ENCODE data around the gene DTNB.

DTNB gene

DNA sequence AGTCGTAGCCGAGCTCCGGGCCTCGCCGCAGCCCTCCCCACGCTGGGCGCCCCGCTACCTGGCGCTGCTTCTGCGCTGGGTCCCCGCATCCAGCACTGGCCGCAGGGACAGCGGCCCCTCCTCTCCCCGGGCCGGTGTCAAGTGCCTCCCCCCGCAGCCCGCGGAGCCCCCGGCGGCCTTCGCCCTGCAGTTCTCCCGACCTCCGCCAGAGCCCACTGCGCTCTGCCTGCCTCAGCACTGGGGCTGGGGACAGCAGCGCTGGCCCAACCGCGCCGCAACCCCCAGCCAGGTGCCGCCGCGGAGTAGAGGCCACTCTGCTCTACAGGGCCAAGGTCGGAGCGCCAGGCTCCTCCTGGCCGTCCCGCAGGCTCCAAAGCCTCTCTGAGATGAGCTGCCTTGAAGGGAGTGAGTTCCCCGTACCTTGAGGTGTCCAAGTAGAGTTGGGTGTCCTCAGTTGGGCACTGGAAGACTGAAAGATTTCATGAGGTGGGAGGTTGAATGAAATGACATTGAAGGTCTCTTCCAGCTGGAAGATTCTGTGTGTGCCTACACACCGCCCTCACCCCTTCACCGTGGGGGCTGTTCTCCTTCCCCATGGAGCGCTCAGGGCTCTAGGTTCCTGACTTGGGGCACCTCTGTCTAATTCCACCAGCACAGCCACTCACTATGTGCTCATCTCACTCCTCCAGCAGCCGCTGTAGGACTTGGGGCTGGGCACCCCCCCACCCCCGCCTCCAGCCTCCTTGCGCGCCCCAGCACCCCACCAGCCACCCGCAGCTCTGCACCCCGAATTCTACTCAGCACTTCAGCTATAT lies 330.8 kb downstream of the DTNB start:
- Histone ChIP-seq H3K27me3 (ENCODE audit: low read depth, low read length) (peaks cover 20% of the 10 kb centered on the region), H4K20me1 (ENCODE audit: insufficient read depth, low read length) (peaks cover 19% of the 10 kb centered on the region), H3K79me2 (ENCODE audit: low read length) (no peaks in the 10 kb centered on the region), H3K4me1 (ENCODE audit: low read length) (peaks cover 14% of the 10 kb centered on the region), H3K9me3 (ENCODE audit: insufficient read depth, low read length) (no peaks in the 10 kb centered on the region), H3K4me2 (ENCODE audit: low read length) (peak overlapping the region; percentile 97), H2AFZ (ENCODE audit: low read depth, low read length) (no peak overlapping the region), H3K36me3 (replicated peaks; ENCODE audit: low read depth, low read length) (no peaks in the 10 kb centered on the region), H3K4me3 (ENCODE audit: low read length) (peak overlapping the region; percentile 98), H3K27ac (ENCODE audit: low read length) (peak overlapping the region; percentile 56), H3K9ac (ENCODE audit: low read length) (peak overlapping the region; percentile 93)
- TF ChIP-seq EZH2phosphoT487 (IDR thresholded peaks at IDR 0.05; ENCODE audit: low read depth) (no peak), CTCF (IDR thresholded peaks at IDR 0.05; ENCODE audit: low read depth, low read length) (peak; percentile 79)

- H3K9ac ChIP-seq (ENCODE audit: low read length): peak within 1 kb of the TSS; percentile 93
Observed at GRCh38 chr2:25341753-25342371, 331.5 kb downstream of the DTNB start, which contains the start of gene DNMT3A. DNMT3A (minus strand) TSS chr2:25341925; CDS start chr2:25313984, 27,941 bp downstream.

DNA sequence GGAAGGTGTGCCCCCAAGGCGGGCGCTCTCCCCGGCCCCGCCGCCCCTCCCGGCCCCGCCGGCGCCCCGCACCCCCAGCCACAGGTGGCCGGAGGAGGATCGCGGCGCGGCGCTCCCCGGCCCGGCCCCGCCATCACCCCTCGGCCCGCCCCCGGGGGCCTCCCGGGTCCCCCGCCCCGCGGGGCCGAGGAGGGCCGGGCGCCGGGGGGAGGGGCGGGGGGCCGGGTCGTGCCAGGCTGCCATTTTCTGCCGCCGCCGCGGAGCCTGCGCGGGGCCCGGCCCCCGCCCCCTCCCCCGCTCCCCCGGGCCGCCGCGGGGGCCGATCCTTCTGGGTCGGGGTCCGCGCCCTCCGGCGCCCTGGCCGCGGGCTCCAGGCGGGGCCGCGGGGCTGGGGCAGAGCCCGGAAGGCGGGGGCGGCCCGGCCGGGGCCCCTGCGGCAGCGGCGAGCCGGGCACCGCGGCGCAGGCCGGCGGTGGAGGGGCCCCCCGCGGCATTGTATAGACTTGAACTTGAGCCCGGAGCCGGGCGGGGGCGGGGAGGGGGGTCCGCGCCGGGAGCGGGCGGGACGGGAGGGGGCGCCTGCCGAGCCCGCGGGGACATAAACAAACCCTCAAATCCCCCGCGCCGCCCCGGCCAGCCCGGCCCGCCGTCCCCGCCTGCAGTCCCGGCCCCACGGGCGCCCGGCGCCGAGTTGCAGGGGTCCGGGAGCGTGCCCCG lies 332.2 kb downstream of the DTNB start:
- peak overlapping the region; percentile 32 for H3K9ac ChIP-seq (ENCODE audit: low read length)
- H3K27ac ChIP-seq (ENCODE audit: low read length): no peak overlapping the region
- H2AFZ ChIP-seq (ENCODE audit: low read depth, low read length): no peak overlapping the region

More at GRCh38 chr2:25341753-25342371, 331.5 kb downstream of the DTNB start, which contains the start of gene DNMT3A:
- peak within 1 kb of the TSS; percentile 97 for H3K4me2 ChIP-seq (ENCODE audit: low read length)
- H3K4me3 ChIP-seq (ENCODE audit: low read length): peak within 1 kb of the TSS; percentile 98
- no peaks in the 10 kb centered on the region for H3K36me3 ChIP-seq (replicated peaks; ENCODE audit: low read depth, low read length)
- H3K27ac ChIP-seq (ENCODE audit: low read length): peak within 1 kb of the TSS; percentile 56
- no peak for TF ChIP-seq EZH2phosphoT487 (IDR thresholded peaks at IDR 0.05; ENCODE audit: low read depth)
- no peak for TF ChIP-seq CTCF (IDR thresholded peaks at IDR 0.05; ENCODE audit: low read depth, low read length)
- H3K9me3 ChIP-seq (ENCODE audit: insufficient read depth, low read length): no peaks in the 10 kb centered on the region
- peaks cover 26% of the 10 kb centered on the region for H4K20me1 ChIP-seq (ENCODE audit: insufficient read depth, low read length)
- H3K79me2 ChIP-seq (ENCODE audit: low read length): no peaks in the 10 kb centered on the region
- no peak within 1 kb of the TSS for H2AFZ ChIP-seq (ENCODE audit: low read depth, low read length)
- H3K4me1 ChIP-seq (ENCODE audit: low read length): peaks cover 6% of the 10 kb centered on the region
- peaks cover 16% of the 10 kb centered on the region for H3K27me3 ChIP-seq (ENCODE audit: low read depth, low read length)

More for the DNA sequence above, 332.2 kb downstream of the DTNB start:
- H3K27me3 ChIP-seq (ENCODE audit: low read depth, low read length): peaks cover 16% of the 10 kb centered on the region
- TF ChIP-seq CTCF (IDR thresholded peaks at IDR 0.05; ENCODE audit: low read depth, low read length) (no peak), EZH2phosphoT487 (IDR thresholded peaks at IDR 0.05; ENCODE audit: low read depth) (no peak)
- H3K4me1 ChIP-seq (ENCODE audit: low read length): peaks cover 6% of the 10 kb centered on the region; the same call in 1 of the 2 replicates
- H4K20me1 ChIP-seq (ENCODE audit: insufficient read depth, low read length): peaks cover 33% of the 10 kb centered on the region
- H3K36me3 ChIP-seq (replicated peaks; ENCODE audit: low read depth, low read length): no peaks in the 10 kb centered on the region
- H3K9me3 ChIP-seq (ENCODE audit: insufficient read depth, low read length): no peaks in the 10 kb centered on the region
- peak overlapping the region; percentile 46 for H3K4me2 ChIP-seq (ENCODE audit: low read length)
- H3K79me2 ChIP-seq (ENCODE audit: low read length): no peaks in the 10 kb centered on the region
- peak overlapping the region; percentile 61 for H3K4me3 ChIP-seq (ENCODE audit: low read length)
